Endodermal cell (in vitro differentiated cells): Measurements from ENCODE around the gene PATE2. TPM values are rescaled to one million over a fixed set of nuclear protein-coding genes. Genes with fewer than 3 reads are reported as not detected.

Experiments used
- DNase-seq: peaks from one replicate; pipeline ENCODE4 v3.0.0-alpha.2; 2017
- H3K27ac ChIP-seq: 2 replicates; pipeline ENCODE4 v1.5.1; 2013; ENCODE audit warnings: mild to moderate bottlenecking, low read depth, low read length, moderate library complexity
- H3K27me3 ChIP-seq: 2 replicates; pipeline ENCODE4 v1.6.1; 2013; ENCODE audit warnings: mild to moderate bottlenecking, low read length, moderate library complexity; ENCODE audit not compliant: insufficient read depth, control insufficient read depth, poor library complexity, severe bottlenecking
- H3K36me3 ChIP-seq: 2 replicates; pipeline ENCODE4 v1.7.0; 2013; ENCODE audit warnings: mild to moderate bottlenecking, low read length, moderate library complexity; ENCODE audit not compliant: control insufficient read depth, insufficient read depth
- H3K4me1 ChIP-seq: one replicate; pipeline ENCODE4 v1.7.0; 2013; ENCODE audit warnings: low read length; ENCODE audit not compliant: control insufficient read depth, insufficient read depth
- H3K4me3 ChIP-seq: 2 replicates; pipeline ENCODE4 v1.5.1; 2013; ENCODE audit warnings: mild to moderate bottlenecking, low read length, moderate library complexity
- H3K9ac ChIP-seq: 2 replicates; pipeline ENCODE4 v1.6.1; 2013; ENCODE audit warnings: mild to moderate bottlenecking, low read length, moderate library complexity; ENCODE audit not compliant: poor library complexity, severe bottlenecking; ENCODE audit errors: extremely low read depth
- H3K9me3 ChIP-seq: 2 replicates; pipeline ENCODE4 v1.6.1; 2013; ENCODE audit warnings: mild to moderate bottlenecking, low read length, moderate library complexity; ENCODE audit not compliant: control insufficient read depth
- H3K27ac Mint-ChIP-seq: 2 replicates; pipeline ENCODE4 v1.8.0; 2020; ENCODE audit warnings: mixed read lengths
- H3K27me3 Mint-ChIP-seq: 2 replicates; pipeline ENCODE4 v1.8.0; 2021; ENCODE audit warnings: mild to moderate bottlenecking, mixed read lengths; ENCODE audit not compliant: insufficient read depth
- H3K36me3 Mint-ChIP-seq: 2 replicates; pipeline ENCODE4 v1.8.0; 2020; ENCODE audit warnings: low read depth, mixed read lengths
- H3K4me1 Mint-ChIP-seq: 2 replicates; pipeline ENCODE4 v1.8.0; 2020; ENCODE audit warnings: mixed read lengths
- H3K4me3 Mint-ChIP-seq: 2 replicates; pipeline ENCODE4 v1.8.0; 2020; ENCODE audit warnings: mild to moderate bottlenecking, moderate library complexity, mixed read lengths
- H3K9me3 Mint-ChIP-seq: 2 replicates; pipeline ENCODE4 v1.8.0; 2020; ENCODE audit warnings: mild to moderate bottlenecking, mixed read lengths
- CTCF ChIP-seq: fragments of 200-600 bp; sonication (generic); conservative IDR thresholded peaks from 2 replicates; pipeline ENCODE4 v1.5.0; 2021; ENCODE audit warnings: antibody characterized with exemption, mild to moderate bottlenecking
- WGBS, 2 experiments: methylation state at CpG; one replicate each; pipeline versions ENCODE4 v1.1.5 to v1.1.7; 2013; ENCODE audit warnings: missing lambda C conversion rate in 2 of 2, mixed read lengths in 1 of 2; ENCODE audit not compliant: insufficient coverage in 1 of 2, insufficient read length in 1 of 2; 5-methylcytosine and 5-hydroxymethylcytosine counted together
- total RNA-seq, 2 donors: library from RNA; stranded (reverse); fragmentation: NEBNext Ultra II Directional in 1 of 2; extraction: Animal tissue kit (Norgen Biotek cat#: 25700) in 1 of 2; gene quantifications; 2 replicates in 1 of 2; 3 replicates in 1 of 2; pipeline ENCODE4 v1.2.1, GENCODE V29; 2021

PATE2 gene
- total RNA-seq, 2 donors from 2014 or later: 0.79 TPM; not detected in 1

- Mint-ChIP-seq H3K27me3 (peaks cover 14% of the 10 kb centered on the region), H3K4me1 (no peaks in the 10 kb centered on the region), H3K4me3 (no peak within 1 kb of the TSS), H3K27ac (no peak within 1 kb of the TSS), H3K9me3 (no peaks in the 10 kb centered on the region), H3K36me3 (no peaks in the 10 kb centered on the region)
- no peak within 1 kb of the TSS for H3K9ac ChIP-seq
- 89% methylated on average over 3 of the region's 3 CpGs; no CpG with 5 or more reads in 1 of the 2 experiments for WGBS, 2 experiments
- H3K4me3 ChIP-seq: no peak within 1 kb of the TSS
- no peaks in the 10 kb centered on the region for H3K36me3 ChIP-seq
- no peak for TF ChIP-seq CTCF
- peaks cover 62% of the 10 kb centered on the region for H3K27me3 ChIP-seq
- H3K9me3 ChIP-seq: no peaks in the 10 kb centered on the region
- no peak for DNase-seq
- H3K4me1 ChIP-seq: no peaks in the 10 kb centered on the region
- H3K27ac ChIP-seq: no peak within 1 kb of the TSS
Measured at GRCh38 chr11:125745979-125746378, 32.6 kb downstream of the PATE2 start, which contains the start of gene PATE1. Gene PATE1, plus strand, starts transcription at chr11:125746279. Its CDS starts 26 bp downstream, at chr11:125746305.

- H3K36me3 Mint-ChIP-seq: no peaks in the 10 kb centered on the region
- H3K27ac ChIP-seq: no peak overlapping the region
- 94 to 95% methylated on average over 1 of the region's 1 CpG for WGBS, 2 experiments
Measured at GRCh38 chr11:125743681-125744080, 34.9 kb downstream of the PATE2 start.

GRCh38 chr11:125740617-125741016, 38.0 kb downstream of the PATE2 start:
- H3K9ac ChIP-seq: no peak overlapping the region
- Mint-ChIP-seq H3K9me3 (no peaks in the 10 kb centered on the region), H3K36me3 (no peaks in the 10 kb centered on the region), H3K27me3 (peaks cover 19% of the 10 kb centered on the region), H3K4me3 (no peak overlapping the region), H3K4me1 (no peaks in the 10 kb centered on the region), H3K27ac (no peak overlapping the region)
- H3K4me3 ChIP-seq: no peak overlapping the region
- H3K4me1 ChIP-seq: no peaks in the 10 kb centered on the region
- DNase-seq: no peak
- no peaks in the 10 kb centered on the region for H3K9me3 ChIP-seq
- no peak for TF ChIP-seq CTCF
- no peak overlapping the region for H3K27ac ChIP-seq
- H3K36me3 ChIP-seq: no peaks in the 10 kb centered on the region
- H3K27me3 ChIP-seq: peaks cover 23% of the 10 kb centered on the region

More at GRCh38 chr11:125743681-125744080, 34.9 kb downstream of the PATE2 start:
- Mint-ChIP-seq H3K27ac (no peak overlapping the region), H3K4me3 (no peak overlapping the region), H3K27me3 (peaks cover 15% of the 10 kb centered on the region), H3K9me3 (no peaks in the 10 kb centered on the region), H3K4me1 (no peaks in the 10 kb centered on the region)
- no peak for TF ChIP-seq CTCF
- DNase-seq: no peak
- H3K4me3 ChIP-seq: no peak overlapping the region
- no peaks in the 10 kb centered on the region for H3K4me1 ChIP-seq
- H3K9ac ChIP-seq: no peak overlapping the region
- H3K27me3 ChIP-seq: peaks cover 53% of the 10 kb centered on the region
- H3K9me3 ChIP-seq: no peaks in the 10 kb centered on the region
- no peaks in the 10 kb centered on the region for H3K36me3 ChIP-seq
